Limb (tissue), 2 donors: ENCODE results near the gene CHCHD4.

ENCODE experiments used
- DNase-seq, 2 donors: peaks; one replicate each; pipeline ENCODE4 v3.0.0-alpha.2; 2016; ENCODE audit errors: extremely low spot score in 2 of 2

Gene CHCHD4

GRCh38 chr3:14124615-14125192 is at the start of gene CHCHD4, which contains the start of gene TMEM43:
CHCHD4 (minus strand) TSS chr3:14124870; CDS start chr3:14124676, 194 bp downstream.
TMEM43 (plus strand) TSS chr3:14125052; CDS start chr3:14125194, 142 bp downstream.
- peak; percentile 97 to 100 for DNase-seq

- DNase-seq: no peak
Measured at GRCh38 chr3:14172496-14172895, 47.8 kb upstream of the CHCHD4 start.

DNA sequence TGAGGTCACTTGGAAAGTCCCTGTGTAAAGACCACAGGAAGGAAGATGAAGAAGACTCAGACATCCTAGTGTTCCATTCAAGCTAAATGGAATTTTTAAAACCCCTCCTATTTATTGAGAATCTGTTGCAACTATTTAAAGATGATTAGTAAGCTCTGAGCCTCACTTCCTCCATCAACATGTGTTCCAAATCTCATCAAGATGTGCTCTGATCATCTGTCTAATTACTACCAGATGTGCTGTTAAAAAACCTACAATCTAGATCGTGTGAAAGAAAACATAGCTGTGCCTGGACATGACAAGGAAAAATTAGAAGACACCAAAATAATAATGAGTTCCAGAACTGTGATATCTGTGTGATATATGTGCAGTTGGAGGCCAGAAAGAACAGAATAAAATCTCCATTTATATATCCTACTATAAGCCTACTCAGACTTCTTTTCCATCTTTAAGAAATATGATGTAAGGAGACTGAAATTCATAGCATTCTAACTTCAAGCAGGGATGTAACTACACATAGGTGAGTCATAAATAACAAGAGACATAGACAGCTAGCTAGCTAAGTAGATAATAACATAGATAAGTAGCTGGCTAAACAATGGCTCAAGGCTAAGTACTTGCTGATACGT is 46.0 kb upstream of the CHCHD4 start:
- no peak for DNase-seq

GRCh38 chr3:14169871-14170270 is 45.2 kb upstream of the CHCHD4 start:
- no peak for DNase-seq

DNA sequence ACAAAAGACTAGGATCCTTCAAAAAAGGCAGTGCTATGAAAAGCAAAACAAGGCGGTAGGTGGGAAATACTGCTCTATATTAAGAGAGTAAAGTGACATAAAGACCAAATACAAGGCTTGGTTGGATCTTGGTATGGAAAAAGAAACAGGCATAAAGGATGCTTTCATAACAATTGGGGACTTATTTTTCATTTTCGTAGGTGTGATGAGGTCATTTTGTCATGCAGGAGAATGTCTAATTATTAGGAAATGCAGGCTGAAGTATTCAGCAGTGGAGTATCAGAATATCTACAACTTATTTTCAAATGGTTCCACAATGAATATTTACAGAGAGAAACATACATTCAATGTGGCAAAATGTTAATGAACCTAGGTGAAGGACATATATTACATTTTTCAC is 44.8 kb upstream of the CHCHD4 start:
- no peak for DNase-seq

DNA sequence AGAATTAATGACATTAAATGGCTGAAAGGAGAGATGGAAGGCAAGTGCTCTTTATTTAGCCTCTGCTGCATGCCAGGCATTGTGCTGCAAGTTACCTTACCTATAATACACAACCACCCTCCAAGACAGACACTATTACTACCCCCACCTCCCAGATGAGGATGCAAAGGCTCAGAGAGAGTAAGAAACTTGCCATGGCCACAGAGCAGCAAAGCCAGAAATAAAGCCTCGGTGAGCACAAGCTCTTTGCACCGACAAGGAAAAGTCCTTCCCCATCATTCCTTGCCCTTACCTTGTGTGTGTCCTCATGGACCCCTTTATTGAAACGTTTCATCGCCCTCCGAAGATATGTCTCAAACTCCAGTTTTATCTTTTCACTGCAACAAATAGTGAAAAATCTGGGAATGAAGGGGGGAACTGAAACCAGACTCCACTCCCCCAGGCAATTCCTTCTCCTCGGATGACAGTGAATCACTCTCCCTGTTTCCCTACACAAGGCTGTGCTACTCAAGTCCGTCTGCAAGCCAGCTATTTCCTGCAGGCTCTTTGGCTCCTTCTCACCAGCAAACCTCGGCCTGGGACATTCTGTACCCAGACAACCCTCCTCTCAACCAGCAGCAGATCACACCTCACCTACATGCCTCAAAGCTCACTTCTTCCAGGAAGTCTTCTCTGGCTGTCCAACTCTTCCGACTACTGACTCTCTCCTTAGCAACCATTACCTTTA is 42.4 kb upstream of the CHCHD4 start:
- DNase-seq: no peak

DNA sequence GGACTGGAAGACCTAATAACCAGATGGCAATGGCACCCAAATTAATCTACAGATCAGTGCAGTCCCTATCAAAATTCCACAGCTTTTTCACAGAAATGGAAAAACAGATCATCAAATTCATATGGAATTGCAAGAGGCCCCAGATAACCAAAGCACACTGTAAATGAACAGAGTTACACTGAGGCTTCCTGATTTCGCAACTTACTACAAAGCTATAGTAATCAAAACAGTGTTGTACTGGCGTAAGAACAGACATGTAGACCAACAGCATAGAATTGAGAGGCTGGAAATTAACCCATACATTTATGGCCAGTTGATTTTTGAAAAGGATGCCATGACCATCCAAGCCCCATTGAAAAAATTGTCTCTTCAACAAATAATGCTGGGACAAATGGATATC is 37.5 kb upstream of the CHCHD4 start:
- DNase-seq: no peak

DNA sequence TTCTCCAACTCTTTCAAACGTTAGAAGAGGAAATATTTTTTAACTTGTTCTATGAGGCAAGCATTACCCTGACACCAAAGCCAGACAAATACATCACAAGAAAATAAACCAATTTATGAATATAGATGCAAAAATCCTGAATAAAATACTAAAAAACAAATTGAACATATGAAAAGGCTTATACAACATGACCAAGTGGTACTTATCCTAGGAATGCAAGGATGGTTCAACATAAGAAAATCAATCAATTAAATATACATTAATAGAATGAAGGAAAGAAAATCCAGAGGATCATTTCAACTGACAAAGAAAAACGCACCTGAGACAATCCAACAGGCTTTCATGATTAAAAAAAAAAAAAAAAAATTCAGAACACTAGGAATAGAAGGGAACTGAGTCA is 36.6 kb upstream of the CHCHD4 start:
- no peak for DNase-seq

- no peak for DNase-seq
Measured at GRCh38 chr3:14159426-14159825, 34.8 kb upstream of the CHCHD4 start.

DNA sequence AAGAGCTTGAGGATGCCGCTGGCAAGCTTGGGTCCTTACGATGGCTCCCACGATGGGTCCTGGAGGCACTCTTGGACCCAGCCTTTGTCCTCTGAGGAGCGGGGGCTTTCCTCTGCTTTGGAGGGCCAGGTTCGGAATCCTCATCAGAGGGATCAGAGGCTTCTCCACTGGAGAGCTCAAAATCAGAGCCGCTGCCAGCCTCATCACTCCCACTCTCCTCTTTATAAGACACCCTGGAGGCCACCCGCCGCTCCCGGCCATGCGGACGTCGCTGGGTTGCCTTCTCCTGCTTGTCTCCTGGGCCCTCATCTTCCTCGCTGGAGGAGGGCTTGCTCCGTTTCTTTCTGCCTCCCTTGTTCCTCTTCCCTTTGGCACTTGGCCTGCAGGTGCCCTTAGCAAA is 33.7 kb upstream of the CHCHD4 start:
- no peak for DNase-seq

GRCh38 chr3:14157951-14158350 is 33.3 kb upstream of the CHCHD4 start:
- no peak for DNase-seq

GRCh38 chr3:14156843-14157561 is 32.3 kb upstream of the CHCHD4 start:
- DNase-seq: no peak

- no peak for DNase-seq
Measured at GRCh38 chr3:14156201-14156600, 31.5 kb upstream of the CHCHD4 start.

- DNase-seq: no peak
Measured at GRCh38 chr3:14154895-14155440, 30.3 kb upstream of the CHCHD4 start.

DNA sequence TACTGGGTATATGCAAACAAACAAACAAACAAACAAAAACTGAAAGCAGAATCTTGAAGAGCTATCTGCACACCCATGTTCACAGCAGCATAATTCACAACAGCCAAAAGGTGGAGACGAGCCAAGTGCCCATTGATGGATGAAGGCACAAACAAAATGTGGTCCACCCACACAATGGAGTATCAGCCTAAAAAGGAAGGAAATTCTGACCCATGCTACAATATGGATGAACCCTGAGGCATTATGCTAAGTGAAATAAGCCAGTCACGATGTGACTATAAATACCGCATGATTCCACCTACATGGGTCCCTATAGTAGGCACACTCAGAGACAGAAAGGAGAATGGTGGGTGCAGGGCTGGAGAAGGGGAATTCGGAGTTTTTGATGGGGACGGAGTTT is 29.6 kb upstream of the CHCHD4 start:
- DNase-seq: no peak

DNA sequence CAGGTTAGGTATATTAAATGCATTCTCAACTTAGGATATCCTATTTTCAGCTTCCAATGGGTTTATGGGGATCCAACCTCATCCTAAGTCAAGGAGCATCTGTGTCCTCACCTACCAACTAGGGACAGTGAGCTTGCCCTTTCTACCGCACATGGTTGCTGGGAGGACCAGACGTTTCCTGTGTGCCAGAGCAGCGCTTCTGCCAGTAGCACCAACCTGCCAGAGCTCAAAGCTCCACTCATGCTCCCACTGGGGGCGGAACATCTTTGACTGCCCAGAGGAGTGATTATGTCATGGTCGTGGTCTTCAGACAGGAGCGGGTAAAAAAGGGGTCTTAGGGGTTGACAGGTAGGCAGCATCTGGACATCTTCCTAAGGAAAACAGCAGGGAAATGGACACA is 29.0 kb upstream of the CHCHD4 start:
- DNase-seq: no peak

DNA sequence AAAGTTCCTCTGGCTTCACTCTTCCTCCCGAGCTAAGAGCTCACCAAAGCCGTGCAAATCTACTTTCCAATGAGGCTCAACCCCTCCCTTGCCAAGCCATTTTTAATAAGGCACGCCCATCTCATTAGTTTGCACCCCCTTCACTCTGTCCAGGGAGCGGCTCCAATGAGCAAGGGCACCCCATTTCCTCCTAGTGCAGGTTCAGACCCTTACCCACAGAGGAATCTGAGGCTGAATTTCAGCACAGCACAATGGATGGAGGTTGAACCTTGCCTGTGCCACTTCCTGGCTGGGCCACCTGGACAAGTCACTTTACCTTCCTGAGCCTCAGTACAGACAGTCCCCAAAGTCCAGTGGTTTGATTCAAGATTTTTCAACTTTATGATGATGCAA is 28.3 kb upstream of the CHCHD4 start:
- DNase-seq: no peak

DNA sequence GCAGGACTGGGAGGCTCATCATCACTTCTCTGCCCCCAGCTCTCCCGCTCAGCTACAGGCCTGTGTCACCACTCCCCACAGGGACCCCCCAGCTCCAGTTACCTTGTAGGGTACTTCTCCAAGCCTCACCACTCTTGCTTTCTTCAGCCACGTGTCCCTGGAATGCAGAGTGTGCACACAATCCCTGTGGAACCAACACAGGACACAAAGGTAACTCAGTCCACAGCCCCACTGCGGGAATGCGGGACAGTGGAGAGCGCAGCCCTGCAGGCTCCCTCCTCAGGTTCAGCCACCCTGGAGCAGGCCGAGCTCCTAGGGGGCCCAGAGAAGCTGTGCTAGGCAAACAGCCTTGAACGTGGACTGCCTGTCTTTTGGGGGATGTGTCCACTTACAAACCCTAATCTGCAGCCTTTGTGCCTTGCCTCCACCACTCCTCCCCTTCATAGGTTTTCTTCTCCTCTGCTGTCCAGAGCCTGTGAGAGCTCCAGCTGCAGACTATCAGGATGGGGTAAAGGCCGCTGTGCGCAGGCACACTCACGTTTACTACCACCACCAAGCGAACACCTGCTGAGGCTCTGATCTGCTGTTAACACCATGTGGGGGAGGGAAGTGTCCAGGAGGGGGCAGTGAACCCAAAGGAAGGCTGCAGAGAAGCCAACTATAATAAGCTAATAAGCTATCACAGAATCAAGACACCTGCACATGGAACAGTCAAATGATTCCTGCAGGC is 27.7 kb upstream of the CHCHD4 start:
- DNase-seq: no peak

GRCh38 chr3:14151471-14152083 is 26.9 kb upstream of the CHCHD4 start:
- no peak for DNase-seq

DNA sequence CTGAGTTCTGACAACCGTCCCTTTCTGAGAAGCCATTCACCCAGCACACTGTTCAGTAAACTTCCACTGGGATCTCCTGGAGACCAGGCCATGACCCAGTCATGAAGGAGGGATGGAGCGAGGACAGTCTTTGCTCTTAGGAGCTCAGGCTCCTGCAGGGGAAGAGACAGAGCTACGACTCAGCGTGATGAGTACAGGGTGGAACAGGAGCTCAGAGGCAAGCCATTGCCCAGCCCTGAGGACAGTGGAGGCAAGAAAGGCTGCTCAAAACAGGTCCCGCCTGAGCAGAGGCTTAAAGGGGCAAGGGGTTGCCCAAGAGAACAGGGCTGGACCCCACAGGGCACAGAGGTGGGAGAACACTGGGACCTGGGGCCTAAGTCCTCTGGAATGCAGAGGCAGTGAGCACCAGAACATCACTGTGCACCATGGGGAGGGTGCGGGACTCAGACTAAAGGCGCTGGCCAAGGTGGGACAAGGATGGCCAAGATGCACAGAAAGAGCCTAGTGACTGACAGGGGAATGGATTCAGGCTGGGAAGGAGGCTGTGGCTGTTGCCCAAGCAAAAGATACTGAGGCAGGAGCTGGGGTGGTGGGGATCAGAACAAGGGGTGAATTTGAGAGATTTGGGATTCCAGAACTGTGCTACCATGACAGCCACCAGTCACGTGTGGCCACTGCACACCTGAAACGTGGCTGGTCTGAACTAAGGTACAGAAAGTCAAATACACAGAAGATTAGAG is 26.0 kb upstream of the CHCHD4 start:
- no peak for DNase-seq
